Subcutaneous adipose tissue (tissue), 4 donors: ENCODE measurements around the gene EEF2K. TPM values are rescaled to one million over a fixed set of nuclear protein-coding genes. Genes with fewer than 3 reads are reported as not detected.

Experiments used
- total RNA-seq, 4 donors: library from RNA; depleted of rRNA; stranded (reverse); fragments of >200 nt; gene quantifications; one replicate each; pipeline ENCODE4 v1.1.0, GENCODE V29; 2016
- TF ChIP-seq, protein P1 (sequence below): fragments of 450-650 bp; IDR thresholded peaks from one replicate; pipeline ENCODE4 v1.5.1; 2016; ENCODE audit warnings: low read depth, mild to moderate bottlenecking, control low read depth, antibody characterized with exemption, moderate library complexity

Gene EEF2K
- total RNA-seq, 4 donors from 2014 or later: 24.6 to 55.6 (median 35.7) TPM

DNA sequence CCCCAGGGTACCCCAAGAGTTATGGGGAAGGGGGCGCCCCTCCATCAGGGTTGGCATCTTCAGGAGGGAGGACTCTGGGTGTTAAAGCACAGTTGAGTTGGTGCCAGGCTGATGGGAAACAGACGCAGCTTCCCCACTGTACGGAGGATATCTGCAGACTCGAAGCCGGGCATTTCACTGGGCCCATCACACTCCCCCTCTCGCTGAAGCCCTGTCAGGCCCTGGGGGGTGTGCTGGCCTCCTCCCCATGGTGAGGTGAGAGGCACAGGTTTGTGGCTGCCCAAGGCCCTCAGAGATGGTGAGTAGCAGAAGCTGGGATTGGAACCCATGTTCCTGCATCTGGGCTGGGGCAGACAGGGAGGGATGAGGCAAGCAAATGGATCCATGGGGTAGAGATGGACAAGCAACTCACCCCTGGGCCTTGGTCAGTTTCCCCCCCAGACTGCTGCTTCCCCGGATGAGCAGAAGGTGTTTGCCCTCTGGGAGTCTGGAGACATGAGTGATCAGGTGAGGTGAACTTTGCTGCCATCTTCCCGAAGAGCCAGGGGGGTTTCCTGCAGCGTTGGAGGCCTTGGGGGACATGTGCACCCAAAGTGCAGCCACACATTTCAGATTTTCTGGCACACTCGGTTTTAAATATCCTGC, 122.1 kb downstream of the EEF2K start:
- TF ChIP-seq, protein P1, sequence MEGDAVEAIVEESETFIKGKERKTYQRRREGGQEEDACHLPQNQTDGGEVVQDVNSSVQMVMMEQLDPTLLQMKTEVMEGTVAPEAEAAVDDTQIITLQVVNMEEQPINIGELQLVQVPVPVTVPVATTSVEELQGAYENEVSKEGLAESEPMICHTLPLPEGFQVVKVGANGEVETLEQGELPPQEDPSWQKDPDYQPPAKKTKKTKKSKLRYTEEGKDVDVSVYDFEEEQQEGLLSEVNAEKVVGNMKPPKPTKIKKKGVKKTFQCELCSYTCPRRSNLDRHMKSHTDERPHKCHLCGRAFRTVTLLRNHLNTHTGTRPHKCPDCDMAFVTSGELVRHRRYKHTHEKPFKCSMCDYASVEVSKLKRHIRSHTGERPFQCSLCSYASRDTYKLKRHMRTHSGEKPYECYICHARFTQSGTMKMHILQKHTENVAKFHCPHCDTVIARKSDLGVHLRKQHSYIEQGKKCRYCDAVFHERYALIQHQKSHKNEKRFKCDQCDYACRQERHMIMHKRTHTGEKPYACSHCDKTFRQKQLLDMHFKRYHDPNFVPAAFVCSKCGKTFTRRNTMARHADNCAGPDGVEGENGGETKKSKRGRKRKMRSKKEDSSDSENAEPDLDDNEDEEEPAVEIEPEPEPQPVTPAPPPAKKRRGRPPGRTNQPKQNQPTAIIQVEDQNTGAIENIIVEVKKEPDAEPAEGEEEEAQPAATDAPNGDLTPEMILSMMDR: no peak

DNA sequence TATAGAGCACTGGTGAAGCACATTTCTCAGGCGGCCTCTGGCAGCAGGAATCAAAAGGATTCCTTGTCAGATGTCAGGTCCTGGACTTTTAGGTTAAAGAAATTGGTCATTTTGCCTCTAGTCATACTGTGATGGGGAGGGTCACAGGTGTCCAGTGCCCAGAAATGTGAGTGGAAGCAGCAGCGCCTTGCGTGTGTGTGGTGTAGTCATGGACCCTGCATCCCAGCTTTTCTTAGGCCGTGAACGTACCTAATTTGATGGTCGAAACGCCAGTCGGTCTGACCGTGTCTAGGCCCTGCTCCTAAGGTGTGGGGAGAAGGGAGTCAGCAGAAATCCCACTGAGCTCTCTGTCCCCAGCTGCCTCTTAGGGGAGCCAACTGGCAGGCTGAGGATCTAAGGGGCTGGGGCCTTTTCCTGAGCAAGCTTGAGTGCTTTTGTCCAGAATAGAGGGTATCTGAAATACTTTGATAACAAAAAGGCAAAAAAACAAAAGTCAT, 123.2 kb downstream of the EEF2K start:
- TF ChIP-seq, protein P1: no peak

DNA sequence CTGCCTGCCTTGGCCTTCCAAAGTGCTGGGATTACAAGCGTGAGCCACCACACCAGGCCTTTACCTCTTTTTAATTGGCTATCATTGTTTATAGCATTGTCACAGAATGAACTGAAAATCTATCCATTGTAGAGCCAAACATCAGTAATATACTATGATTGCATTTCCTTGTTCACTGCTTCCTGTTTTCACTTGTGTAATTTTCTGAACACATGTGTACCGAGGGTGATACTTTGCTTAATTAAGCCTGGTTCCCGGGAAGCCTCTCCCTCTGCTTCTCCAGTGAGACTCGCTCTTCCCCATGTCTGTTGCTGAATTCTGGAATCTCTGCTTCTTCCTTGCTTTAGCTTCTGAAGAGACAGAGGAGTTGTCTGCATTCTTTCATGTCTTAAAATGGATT, 124.2 kb downstream of the EEF2K start:
- TF ChIP-seq, protein P1: no peak

DNA sequence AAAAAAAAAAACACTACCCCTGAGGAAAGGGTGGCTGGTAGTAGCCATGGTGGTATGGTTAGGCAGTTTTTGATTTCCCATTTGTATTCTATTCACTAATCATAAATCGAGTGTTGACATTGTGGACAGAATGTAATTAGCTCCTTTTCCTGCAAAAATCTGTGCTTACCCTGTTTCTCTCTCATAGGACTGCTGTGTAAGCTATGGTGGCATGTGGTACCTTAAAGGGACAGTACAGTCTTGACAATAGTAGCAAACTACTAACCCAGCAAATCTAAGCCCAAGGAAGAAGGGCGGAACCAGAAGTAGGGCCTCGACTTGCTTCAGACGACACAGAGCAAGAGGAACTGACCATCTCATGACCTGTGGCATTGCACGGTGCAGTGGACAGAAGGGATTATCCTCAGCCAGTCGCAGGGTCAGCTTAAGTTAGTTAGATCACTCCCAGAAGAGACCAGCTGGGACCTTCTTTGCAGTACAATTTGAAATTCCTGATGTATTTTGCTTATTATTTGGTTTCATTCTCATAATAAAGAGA, 127.4 kb downstream of the EEF2K start:
- TF ChIP-seq, protein P1: no peak

DNA sequence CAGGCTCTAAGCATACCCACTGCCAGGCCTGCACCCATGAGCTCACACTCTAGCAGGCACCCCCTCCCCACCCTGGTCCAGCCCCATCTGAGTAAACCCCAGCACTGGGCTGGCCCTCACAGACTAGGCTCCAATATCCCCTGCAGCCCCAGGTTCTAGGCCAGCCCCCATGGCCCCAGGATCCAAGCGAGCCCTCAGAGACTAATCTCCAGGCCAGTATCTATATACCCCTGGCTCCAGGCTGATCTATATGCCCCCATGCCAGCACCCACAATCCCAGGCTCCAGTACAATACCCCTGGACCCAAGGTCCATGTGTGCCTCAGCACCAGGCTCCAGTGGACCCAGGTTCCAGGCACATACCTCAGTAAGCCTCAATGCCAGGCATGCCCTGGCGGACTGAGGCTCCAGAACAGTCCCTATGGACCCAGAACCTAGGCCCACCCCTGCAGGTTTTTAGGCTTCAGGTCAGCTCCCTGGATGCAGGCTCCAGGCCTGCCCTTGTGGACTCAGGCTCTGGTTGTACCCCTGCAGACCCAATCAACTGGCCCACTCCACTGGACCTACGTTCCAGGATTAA, 129.7 kb downstream of the EEF2K start:
- TF ChIP-seq, protein P1: no peak

DNA sequence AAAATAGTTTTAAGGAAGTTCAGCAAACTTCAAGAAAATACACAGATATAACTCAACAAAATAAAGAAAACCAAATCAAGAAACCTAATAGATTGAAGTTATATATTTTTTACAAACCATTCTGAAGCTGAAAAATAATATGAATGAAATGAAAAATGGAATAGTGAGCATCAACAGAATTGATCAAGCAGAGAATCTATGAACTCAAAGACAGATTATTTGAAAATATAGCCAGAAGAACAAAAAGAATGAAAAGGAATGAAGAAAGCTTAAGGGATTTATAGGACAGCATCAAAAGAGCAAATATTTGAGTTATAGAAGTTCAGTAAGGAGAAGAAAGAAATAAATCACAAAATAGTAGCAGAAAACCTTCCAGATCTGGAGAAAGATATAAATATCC, 130.5 kb downstream of the EEF2K start:
- TF ChIP-seq, protein P1: no peak

DNA sequence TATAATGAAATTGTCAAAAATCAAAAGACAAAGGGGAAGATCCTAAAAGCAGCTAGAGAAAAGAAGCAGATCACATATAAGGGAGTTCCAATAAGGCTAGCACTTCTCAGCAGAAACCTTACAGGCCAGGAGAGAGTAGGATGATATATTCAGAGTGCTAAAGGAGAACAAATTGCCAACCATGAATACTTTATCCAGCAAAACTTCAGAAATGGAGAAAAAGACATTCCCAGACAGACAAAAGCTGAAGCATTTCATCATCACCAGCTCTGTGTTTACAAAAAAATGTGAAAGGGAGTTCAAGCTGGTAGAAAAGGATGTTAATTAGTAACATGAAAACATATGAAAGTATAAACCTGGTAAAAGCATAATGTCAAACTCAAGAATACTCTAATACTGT, 131.0 kb downstream of the EEF2K start:
- TF ChIP-seq, protein P1: no peak
